Hindlimb muscle (tissue), 1 donor: ENCODE measurements around the gene B3GALNT1. TPM values are rescaled to one million over a fixed set of nuclear protein-coding genes. Genes with fewer than 3 reads are reported as not detected.
"Not testable (repeated sequence)": the region's sequence is repeated elsewhere in the genome, so short reads cannot be mapped to it uniquely, and the experiment has no call there.

Experiments used
- DNase-seq: peaks from one replicate; pipeline ENCODE4 v3.0.0-alpha.2; 2013
- polyA plus RNA-seq: library from polyadenylated mRNA; unstranded; fragments of 120-200 nt; gene quantifications from one replicate; pipeline ENCODE4 v1.2.1, GENCODE V29; 2013; ENCODE audit not compliant: insufficient read length

The B3GALNT1 gene
- polyA plus RNA-seq, 1 donor: 18.2 TPM

DNA sequence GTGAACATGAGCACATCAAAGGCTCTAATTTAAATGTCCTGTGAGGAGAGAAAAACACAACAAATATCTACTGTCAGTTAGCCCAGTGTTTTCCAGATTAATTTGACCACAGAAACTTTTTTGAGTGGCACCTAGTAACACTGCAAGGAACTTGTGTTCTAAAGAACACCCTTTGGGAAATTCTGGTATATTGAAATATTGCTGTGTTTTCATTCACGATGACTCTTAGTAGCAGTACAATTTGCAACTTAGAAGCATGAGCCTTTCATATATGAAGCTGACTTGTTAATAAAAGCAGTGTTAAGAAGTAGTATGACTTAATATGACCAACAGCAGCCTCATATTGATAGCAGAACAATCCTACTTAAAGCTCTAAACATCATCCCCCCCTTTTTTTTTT, 32.0 kb downstream of the B3GALNT1 start:
- DNase-seq: no peak

DNA sequence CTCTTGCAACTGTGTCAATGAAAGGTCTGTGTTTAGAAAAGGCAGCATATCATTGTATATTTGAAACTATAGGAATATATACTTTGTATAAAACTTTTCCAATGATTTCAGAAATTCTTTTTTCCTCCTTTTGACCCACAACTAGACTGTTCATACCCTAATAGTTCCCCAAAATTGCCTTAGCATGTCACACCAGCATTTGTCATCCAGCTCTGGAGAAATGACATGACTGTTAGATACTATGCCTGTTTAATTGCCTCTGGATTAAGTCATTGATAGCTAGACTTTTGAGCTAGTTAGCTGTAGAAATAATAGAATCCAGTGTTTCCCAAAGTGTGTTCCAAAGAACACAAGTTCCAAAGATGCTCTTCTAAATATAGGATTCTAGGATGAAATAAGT, 32.4 kb downstream of the B3GALNT1 start:
- no peak for DNase-seq

DNA sequence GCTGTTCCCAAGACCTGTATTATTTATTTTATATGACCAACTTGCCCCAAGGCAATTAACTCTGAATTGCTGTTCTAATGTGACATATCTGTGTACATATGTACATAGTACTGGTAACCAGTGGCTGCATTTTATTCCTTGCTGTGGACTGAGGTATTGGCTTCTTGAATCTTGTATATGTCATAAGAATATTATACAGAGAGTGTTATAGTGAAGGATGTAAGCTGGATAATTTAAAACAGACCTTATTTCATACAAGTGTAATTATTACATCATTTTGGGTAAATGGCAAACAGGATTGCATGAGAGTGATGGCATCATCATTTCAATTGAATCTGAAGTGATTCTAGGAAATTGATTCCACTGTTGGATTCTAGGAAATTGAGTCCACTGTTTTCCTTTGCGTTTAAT, 32.9 kb downstream of the B3GALNT1 start:
- DNase-seq: no peak

DNA sequence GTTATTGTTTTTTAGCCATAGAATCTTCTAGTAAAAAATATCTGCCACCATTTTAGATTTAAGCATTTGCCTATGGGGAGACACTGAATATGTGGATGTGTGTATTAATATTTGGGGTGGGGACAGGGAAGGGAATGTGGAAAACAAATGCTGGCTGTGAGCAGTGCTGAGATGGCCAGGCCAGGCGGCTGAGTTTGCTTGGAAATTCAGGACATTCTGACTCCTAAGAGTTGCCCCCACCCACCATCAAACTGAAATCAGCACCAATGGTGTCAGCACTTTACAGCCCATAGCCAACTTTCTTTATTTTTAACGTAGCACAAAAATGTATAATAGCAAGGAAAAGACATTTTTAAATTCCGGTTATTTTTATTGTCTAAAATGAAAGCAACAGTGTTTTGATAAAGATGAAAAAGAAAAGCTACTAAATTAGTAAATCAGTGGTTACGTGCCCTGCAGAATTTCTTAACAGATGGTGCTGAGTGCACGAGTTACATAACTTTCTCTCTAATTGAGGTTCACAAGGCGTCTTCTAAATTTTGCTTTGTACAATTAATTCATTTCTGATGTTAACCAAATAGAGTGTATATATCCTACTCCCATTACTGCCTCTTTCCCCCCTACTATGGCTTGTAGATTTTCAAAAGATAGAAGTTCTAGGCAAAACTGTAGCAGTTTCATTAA, 34.0 kb downstream of the B3GALNT1 start:
- DNase-seq: no peak

DNA sequence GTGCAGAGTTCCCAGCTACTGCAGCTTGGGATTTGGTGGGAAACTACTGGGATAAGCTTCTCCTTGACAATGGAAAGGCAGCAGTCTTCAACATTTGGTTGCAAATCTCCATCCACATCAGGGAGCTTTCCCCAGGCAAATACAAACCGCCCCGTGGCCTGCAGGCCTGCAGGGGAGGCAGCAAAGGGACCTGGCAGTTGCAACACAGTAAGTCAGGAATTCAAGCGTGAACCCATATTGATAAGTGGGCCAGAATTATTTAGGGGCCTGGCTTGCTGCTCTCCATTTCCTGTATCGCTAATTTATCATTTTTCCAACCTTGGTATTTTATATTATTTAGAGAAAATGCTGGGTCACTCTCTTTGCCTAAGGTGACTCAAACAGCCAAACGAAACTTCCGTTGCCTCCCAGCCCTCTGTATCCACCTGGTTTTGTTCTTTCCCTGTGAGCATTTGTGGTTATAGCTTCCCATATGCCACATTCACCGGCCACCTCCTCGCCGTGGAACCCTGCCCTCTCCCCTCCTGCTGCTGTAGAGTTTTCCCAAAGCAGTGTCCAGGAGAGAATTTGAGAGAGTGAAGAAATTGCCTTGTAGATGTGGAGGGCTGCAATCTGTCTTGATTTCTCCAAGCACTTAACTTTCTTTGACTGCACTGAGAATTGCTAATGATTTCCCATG, 34.8 kb downstream of the B3GALNT1 start:
- no peak for DNase-seq

DNA sequence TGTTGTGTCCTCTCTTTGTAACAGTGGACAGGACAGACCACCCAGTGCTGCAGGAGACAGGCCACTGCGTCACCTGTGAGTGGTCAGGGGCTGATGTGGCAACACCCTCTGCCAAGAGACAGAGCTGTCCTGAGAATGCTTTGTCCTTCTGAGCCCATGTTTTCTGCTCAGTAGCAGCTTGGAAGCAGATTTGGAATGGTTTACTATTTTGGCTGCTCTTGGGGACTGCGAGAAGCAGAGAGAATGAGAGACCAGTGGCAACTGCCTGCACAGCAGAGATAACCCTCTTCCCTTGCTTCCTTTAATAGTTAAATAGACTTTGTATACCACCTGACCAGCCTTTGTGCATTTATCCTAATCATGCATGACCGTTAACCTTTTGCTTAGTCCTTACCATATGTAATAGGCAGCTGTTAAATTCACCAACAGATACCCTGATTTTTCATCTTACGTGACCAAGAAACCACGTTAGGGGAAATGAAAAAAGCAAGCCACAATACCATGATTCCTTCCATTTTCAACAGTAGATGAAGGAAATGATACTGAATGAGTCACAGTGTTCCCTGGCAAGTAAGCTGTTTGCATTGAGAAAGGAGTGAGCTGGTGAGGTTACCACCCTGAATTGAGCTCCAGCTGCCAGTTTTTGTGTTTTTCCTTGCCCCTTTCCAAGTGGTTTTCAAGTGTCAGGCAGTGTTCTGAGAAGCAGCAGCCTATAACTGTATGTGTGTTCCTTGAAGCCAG, 35.5 kb downstream of the B3GALNT1 start:
- no peak for DNase-seq

DNA sequence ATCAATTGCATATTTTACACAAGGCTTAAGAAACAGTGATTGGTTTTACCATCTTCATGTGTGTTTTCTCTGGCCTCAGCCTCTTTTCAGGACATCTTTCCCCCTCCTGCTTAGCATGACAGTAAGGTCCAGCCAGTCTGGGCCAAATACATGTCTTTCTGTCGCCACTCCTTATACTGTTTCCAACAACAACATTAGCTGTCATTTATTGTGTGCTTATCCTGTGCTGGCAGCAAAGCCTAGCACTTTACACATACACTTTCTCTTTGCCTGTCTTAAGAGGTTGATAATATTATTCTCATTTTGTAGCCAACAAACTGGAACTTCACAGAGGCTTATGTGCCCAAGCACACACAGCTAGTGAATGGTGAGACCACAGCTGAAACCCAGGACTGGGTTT, 37.8 kb downstream of the B3GALNT1 start:
- DNase-seq: no peak

DNA sequence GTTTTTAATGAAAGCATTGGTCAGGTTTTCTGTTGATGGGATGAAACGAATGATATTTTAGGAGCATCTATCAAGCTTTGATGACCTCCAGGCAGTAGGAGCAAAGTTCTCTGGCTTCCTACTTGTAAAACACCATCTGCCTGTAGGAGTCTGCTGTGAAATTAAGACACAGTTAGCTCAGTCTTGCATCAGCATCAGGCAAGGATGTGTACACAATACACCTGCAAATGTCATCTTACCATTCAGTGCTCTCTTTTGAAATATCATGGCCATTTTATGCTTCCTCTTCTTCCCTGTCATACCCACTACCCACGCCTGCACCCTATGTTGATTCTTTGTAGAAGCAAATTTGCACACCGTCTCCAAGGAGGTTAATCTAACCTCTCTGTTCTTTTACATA, 38.2 kb downstream of the B3GALNT1 start:
- DNase-seq: no peak

DNA sequence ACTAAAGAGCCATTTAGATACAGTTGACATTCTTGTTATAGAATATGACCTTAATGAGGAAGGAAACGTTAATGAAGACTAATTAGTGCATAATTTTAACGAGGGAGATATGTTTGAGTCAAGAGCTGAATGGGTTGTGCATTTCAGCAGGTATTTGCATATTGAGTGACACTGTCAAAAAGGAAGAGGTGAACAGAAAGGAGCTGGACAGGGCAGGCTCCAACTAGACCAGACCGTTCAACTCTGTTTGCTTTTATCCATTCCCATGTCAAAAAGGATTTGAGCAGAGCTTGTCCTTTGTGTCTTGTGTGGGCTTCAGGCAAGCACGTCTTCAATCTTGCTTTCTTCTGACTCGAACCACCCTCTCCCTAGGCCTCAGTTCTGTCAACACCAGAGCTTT, 40.7 kb downstream of the B3GALNT1 start:
- no peak for DNase-seq

DNA sequence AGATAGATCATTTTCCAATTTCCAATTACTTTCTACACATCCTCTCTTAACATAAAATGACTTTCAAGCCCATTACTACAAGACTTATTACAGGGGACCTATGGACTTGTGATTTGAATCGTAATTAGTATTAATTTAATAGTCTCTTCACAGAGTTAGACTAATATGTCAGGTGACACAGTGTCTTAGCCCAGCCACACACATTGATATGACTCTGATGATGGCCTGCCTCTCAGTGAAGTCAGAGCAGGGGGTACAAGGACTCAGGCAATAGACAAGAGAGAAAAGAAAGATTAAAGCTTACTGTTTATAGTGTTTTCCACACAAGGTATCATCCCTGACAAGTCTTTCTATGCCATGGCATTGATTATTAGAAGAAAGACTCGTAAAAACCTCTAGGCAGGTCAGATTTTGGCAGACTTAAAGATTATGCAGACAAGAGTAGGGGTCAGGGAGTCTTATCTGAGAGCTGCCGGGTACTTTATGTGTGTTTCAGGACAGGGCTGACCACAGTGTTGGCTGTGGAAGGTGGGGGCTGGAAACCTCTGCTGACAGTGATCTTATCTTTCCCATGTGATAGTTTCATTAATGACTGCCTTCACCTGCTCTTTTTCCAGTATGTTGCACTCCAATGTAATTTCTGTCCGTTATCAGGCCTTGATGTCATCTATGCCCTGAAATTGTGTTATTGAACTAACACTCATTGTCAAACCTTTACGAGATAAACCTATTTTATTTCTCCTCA, 50.1 kb downstream of the B3GALNT1 start:
- no peak for DNase-seq

DNA sequence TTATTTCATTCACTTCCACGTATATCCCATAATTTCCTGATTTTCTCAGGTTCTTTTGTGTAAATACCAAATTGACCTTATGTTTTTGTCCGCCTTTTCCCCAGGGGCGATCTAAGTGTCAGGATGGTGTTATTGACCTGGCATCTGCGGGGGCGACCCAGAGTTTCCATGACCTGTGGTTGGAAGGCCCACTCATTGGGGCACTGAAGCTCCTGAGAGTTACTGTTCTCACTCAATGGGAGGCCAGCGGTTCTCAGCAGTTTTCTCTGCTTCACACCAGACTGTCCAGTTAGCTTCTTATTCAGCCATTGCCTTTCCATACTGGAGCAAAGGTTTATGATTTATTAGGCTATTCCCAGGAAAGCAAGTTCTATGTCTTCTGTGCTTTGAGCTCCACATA, 53.3 kb downstream of the B3GALNT1 start:
- no peak for DNase-seq

DNA sequence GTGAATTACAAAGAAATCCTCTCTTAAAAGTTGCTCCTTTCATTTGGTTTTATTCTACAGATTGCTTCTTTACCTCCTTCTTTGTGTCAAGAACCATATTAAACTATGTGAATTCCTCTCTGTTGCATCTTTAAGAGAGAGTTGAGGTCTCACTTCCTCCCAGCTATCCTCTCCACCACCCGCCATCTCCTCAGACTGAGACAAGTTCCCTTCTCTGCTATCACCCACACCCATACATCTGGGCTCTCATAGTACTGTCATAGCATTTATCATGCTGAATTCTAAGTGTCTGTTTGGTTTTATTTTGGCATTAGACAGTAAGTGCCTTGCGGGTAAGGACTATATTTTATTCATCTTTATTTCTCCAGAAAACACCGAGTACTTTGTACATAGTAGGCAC, 54.2 kb downstream of the B3GALNT1 start:
- DNase-seq: no peak

DNA sequence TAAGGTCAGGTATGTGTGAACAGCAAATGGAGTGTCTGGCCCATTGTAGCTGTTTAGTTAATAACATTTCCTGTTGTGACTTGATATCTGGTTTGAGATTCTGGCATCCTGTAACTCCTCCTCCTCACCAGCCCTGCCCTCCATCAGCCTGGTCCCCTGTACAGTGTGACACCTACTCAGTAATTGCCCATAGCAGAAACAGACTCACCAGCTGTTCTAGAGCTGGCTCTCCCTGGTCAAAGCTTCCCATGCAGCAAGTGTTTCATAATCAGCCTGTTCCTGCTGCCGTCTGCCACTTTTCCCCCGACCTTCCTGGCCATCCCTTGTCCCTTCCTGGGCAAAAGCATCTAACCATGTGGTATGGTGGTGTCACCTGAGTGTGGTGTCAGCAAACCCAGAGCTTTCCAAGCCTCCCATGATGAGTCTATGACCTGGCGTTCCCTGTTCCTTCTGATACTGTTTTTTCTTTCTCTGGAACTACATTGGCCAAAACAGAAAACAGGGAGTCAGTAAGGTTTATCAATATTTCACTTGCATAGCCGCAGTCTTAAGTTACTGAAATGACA, 55.4 kb downstream of the B3GALNT1 start:
- no peak for DNase-seq

DNA sequence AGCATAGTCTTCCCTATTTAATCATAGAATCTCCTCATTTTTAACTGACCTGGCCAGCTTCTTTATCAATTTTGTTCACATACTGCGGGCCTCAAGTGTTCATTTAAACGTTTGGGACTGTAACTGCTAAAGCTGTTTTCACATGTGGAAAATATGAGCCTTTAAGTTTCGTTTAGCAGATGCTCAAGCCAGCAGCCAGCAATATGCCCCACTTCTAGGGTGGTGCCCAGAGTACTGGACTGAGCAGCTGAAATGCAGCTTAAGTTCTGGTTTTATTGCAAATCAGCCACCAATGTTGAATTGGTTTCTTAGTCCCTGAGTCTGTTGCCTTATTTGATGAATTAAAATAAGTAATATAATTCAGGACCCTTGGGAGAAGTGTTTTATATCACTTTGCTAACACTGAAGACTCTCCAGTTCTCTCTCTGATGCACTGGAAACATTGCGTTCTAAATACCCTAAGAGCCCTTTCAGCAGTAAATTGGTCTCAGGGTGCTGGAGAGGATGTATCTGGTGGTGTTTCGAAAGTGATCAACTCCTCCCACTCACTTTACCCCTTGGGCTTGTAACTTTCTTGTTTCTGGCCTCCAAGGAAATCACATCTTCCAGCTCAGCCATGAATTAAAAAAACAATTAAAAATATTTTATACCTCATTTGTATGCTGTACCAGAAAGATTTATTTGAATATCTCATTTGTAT, 61.7 kb downstream of the B3GALNT1 start:
- no peak for DNase-seq

DNA sequence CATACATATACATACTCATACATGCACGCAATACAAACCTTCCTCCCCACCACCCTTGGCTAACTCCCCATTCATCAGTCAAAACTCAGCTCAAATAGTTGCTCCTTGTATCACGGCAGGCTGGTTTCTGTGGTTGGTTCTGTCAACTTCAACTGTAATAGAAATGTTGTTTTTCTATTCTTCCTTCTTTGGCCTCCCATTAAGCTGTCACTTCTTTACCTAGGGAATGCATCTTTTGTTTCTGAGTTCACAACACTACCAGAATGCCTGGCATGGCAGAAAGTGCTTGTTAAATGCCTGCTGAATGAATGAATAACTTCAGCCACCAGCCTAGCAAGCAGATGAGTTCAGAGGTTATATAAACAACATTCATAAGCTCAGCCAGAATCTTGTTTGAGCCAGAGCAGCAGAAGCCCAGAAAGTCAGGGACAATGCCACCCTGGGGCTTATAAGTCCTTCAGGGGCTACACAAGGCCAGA, 63.1 kb downstream of the B3GALNT1 start:
- DNase-seq: no peak

DNA sequence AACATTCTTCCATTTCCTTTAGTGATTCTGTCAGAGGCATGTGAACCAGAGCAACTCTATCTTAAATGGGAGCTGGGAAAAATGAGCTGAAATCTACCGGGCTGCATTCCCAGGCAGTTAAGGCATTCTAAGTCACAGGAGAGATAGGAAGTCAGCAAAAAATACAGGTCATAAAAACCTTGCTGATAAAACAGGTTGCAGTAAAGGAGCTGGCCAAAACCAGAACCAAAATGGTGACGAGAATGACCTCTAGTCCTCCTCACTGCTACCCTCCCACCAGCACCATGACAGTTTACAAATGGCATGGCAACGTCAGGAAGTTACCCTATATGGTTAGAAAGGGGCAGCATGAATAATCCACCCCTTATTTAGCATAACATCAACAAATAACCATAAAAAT, 66.4 kb downstream of the B3GALNT1 start:
- DNase-seq: no peak

DNA sequence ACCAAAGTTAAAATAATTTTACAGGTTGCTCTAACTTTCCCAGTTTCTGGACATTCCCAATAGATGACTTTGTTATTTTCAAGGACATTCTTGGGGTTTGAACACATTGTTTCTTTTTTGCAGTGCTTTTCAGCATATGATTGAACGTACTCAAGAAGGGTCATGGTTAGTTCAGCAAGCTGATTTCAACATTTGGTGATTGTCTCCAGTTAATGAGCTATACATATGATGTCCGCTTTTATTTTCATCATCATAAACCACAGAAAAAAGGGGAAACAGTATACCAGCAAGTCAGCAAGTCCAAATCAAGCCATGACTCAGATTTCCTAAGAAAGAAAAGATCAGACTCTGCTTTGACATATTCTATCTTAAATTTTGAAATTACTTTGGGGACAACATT, 69.4 kb downstream of the B3GALNT1 start:
- no peak for DNase-seq

DNA sequence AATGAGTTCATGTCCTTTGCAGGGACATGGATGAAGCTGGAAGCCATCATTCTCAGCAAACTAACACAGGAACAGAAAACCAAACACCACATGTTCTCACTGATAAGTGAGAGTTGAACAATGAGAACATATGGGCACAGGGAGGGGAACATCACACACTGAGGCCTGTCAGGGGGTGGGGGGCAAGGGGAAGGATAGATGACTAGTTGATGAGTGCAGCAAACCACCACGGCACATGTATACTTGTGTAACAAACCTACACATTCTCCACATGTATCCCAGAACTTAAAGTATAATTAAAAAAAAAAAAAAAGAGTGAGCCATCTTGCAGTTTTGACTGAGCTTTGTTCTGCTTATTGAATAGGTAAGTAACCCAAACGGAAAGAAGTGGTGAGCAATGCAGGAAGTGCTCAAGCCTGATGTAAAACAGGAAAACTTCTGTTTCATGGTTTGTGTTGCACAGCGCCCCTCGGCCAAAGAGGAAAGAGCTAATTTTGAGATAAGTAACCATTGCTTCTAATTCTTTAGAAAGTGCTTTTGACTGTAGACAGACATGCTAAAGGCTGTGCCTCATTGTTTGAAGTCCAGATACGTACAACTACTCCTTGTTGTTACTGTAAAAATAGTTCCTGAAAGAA, 70.1 kb downstream of the B3GALNT1 start:
- DNase-seq: not testable (repeated sequence)
